Measurements from ENCODE around the gene S1PR2. TPM values are rescaled to one million over a fixed set of nuclear protein-coding genes. Genes with fewer than 3 reads are reported as not detected.
"Not testable (repeated sequence)": the region's sequence is repeated elsewhere in the genome, so short reads cannot be mapped to it uniquely, and the experiment has no call there.

S1PR2 gene
- total RNA-seq, 1 donor from 2014 or later = 3.4 TPM

DNA sequence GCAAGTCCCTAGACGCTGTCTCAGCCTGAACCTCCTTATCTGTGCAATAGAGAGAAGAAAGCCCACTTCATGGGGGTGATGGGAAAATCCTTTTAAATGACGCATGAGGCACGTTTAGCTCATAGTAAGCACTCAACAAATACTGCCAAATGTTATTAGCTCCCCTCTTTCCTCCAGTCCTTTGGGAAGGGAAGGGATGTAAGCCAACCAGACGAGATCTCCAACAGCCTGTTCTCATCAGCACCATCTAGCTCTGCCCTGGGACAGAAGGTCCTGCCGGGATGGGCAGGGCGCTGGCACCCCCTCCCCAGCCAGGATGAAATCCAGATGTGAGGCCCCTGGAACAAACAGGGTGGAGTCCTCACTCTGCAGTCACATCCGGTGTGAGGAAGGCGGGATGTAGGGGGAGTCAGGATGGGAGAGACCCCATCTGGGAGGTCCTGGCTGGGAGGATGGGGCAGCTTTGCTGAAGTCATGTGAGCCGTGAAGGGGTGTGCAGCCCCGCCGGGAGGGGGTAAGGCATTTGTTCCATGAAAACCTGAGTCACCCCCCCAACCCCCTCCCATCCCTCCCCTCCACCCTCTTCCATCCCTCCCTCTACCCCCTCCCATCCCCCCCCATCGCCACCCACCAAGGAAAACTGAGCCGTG lies 4.6 kb downstream of the S1PR2 start:
- DNase-seq (ENCODE audit: extremely low read depth, low read depth, low spot score) = no peak

DNA sequence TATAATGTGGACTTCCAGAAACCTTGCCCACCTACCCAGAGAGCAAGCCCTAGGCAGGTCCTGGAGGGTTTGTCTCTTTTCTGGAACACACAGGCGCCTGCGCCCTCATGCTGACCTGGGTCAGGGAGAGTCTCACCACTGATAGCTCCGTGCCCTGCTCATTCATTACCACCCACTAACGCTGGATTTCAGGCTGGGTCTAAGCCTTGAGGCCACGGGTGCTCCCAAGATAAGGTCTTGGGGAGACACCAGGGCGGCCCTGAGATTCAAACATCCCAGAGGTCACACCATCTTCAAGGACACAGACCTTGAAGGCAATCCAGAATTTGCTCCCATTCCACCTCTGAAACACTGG lies 5.1 kb downstream of the S1PR2 start:
- DNase-seq (ENCODE audit: extremely low read depth, low read depth, low spot score) = no peak

DNA sequence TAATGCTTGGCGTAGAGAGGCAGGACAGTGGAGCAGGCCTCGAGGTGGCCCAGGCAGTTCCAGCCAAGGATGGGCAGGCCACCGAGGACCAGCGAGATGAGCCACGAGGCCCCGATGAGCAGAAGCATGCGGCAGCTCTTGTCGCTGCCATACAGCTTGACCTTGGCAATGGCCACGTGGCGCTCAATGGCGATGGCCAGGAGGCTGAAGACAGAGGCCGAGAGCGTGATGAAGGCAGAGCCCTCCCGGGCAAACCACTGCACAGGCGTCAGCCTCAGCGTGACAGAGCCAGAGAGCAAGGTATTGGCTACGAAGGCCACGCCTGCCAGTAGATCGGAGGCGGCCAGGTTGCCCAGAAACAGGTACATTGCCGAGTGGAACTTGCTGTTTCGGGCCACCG lies 6.8 kb downstream of the S1PR2 start:
- DNase-seq (ENCODE audit: extremely low read depth, low read depth, low spot score) = no peak

DNA sequence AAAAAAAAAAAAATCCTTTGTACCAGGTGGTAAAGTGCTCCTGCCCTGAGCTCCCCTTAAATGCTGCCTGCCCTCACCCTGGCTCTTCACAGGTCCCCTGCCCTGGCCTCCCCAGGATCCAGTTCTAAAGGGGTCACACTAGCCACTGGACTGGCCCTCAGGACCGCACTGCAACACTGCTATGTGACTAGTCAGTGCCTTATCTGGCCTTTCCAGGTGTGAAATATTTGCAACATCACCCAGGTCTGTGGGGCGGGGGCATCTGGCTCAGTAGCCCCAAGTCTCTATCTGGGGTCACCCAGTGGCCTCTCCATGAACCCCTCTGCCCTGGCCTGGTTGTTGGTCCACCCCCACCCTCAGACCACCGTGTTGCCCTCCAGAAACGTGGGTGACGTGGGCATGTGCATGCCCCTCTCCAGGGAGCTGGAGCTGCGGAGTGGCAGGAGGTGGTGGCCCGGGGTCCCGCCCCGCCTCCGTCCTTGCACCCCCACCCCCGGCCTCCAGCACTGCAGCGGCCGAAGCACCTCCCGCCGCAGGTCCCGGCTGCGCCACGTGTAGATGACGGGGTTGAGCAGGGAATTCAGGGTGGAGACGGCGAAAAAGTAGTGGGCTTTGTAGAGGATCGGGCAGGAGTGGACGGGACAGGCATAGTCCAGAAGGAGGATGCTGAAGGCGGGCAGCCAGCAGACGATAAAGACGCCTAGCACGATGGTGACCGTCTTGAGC lies 7.5 kb downstream of the S1PR2 start:
- DNase-seq (ENCODE audit: extremely low read depth, low read depth, low spot score) = no peak

DNA sequence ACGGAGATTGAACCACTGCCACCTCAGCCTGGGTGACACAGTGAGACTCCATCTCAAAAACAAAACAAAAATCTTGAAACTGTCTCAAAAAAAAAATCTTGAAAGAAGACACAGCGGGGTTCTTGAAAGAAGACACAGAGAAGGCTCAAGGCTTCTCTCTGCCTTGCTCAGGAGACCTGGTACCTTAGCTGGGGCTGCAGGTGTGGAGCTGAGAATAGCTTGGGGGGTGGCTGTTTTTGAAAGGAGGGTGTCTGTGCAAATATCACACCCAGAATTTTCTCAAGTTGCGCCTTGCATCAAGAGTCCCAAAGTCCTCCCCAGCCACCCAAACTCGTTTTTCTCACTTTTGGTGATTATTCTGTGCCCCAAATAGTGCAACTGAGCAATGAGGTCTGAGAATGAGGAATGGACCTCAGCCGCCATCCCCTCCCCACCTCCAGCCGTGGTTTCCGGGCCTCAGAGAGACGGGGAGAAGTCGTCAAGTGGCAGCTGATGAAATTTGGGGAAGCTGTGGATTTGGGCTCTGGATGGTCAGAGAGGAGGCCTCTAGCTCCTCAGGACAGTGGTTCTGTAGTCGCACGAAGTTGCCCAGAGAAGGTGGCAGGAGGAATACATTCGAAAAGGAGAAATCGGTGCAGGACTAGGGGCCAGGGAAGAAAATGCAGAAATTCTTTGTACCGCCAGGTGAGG lies 8.8 kb downstream of the S1PR2 start:
- DNase-seq (ENCODE audit: extremely low read depth, low read depth, low spot score) = no peak

DNA sequence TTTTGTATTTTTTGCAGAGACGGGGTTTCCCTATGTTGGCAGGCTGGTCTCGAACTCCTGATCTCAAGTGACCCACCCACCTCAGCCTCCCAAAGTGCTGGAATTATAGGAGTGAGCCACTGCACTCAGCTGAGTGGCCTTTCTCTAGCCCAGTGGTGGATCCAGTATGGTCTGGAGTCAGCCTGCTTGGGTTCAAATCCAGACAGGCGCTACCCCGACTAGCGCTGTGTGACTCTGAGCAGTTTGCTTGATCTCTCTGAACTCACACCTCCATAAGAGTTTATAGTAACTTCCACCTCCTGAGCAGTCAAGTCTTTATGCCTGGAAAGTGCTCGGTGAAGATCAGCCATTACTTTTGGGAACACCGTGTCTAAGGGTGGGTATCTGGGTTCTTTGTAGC lies 10.4 kb downstream of the S1PR2 start:
- no peak for DNase-seq (ENCODE audit: extremely low read depth, low read depth, low spot score)

DNA sequence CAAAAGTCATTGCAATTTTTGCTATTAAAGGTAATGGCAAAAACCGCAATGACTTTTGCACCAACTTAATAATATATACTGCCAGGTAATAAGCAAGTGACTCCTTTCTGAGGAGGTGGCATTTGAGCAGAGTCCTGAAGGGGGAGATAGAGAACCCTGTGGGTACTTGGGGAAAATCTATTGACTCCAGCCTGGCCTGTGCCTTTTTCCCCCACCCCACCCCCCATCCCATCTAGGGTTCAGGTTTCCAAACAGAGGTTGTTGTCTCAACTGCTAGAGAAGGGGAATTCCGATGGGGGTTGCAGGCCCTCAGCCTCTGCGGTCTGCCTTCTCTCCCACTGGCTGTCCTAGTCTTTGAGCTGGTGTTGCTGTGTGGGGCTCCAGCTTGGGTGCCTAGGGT lies 11.5 kb downstream of the S1PR2 start:
- no peak for DNase-seq (ENCODE audit: extremely low read depth, low read depth, low spot score)

DNA sequence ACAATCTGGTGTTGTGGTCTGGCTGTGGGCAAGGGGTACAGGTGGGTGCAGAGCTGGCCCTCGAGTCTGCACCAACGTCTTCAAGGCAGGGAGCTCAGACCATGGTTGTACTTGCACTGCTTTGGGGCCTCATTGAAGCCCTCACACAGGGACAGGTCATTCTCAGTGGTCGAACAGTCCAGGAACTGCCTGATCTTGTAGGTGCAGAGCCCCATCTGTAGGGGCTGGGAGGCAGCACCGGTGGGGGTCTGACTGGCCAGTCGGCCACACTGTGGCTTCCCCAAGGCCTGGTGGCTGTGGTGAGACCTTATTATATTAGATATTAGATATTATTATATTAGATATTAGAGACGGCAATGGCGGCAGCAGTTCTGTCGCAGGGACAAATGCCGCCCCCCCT lies 14.0 kb downstream of the S1PR2 start:
- DNase-seq (ENCODE audit: extremely low read depth, low read depth, low spot score) = no peak

GRCh38 chr19:10214784-10215183 lies 16.3 kb downstream of the S1PR2 start:
- DNase-seq (ENCODE audit: extremely low read depth, low read depth, low spot score) = no peak

GRCh38 chr19:10211691-10212090 lies 19.4 kb downstream of the S1PR2 start:
- DNase-seq (ENCODE audit: extremely low read depth, low read depth, low spot score) = no peak

DNA sequence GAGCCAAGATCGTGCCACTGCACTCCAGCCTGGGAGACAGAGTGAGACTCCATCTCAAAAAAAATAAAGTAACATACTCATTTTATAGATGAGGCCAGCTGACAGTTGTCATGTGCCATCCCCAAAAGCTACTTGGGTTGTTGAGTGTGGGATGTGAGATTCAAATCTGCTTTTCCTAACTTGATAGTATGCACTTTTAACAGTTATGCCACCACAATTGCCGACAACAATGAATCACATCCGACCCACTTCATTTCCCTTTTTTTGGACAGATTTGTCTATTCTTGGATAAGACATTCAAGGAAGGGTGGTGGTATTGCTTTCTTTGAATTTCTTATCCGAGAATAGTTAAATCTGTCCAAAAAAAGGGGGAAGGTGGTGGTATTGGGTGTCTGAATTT lies 20.1 kb downstream of the S1PR2 start:
- no peak for DNase-seq (ENCODE audit: extremely low read depth, low read depth, low spot score)

DNA sequence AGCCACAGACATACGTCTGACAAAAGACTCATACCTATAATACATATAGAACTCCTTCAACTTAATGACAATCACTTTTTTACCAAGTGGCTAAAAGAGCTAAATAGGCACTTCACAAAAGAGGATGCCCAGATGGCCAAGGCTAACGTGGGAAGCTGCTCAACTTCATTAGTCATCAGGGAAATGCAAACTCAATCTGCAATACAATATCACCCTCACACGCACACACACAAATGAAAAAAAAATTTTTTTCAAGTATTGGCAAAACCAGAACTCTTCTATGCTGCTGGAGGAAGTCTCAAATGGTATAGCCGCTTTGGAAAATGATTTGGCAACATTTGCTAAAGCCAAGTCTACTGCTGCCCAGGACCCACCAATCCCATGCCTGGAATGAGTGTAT lies 21.8 kb downstream of the S1PR2 start:
- DNase-seq (ENCODE audit: extremely low read depth, low read depth, low spot score) = no peak

GRCh38 chr19:10207026-10207425 lies 24.1 kb downstream of the S1PR2 start:
- no peak for DNase-seq (ENCODE audit: extremely low read depth, low read depth, low spot score)

GRCh38 chr19:10206226-10206885 lies 24.8 kb downstream of the S1PR2 start:
- no peak for DNase-seq (ENCODE audit: extremely low read depth, low read depth, low spot score)

- no peak for DNase-seq (ENCODE audit: extremely low read depth, low read depth, low spot score)
These were observed 25.5 kb downstream of the S1PR2 start for GRCh38 chr19:10205636-10206035.

GRCh38 chr19:10203686-10204085 lies 27.4 kb downstream of the S1PR2 start:
- no peak for DNase-seq (ENCODE audit: extremely low read depth, low read depth, low spot score)

- no peak for DNase-seq (ENCODE audit: extremely low read depth, low read depth, low spot score)
These were observed 30.0 kb downstream of the S1PR2 start for GRCh38 chr19:10201176-10201575.

GRCh38 chr19:10200101-10200500 lies 31.0 kb downstream of the S1PR2 start:
- DNase-seq (ENCODE audit: extremely low read depth, low read depth, low spot score) = not testable (repeated sequence)

DNA sequence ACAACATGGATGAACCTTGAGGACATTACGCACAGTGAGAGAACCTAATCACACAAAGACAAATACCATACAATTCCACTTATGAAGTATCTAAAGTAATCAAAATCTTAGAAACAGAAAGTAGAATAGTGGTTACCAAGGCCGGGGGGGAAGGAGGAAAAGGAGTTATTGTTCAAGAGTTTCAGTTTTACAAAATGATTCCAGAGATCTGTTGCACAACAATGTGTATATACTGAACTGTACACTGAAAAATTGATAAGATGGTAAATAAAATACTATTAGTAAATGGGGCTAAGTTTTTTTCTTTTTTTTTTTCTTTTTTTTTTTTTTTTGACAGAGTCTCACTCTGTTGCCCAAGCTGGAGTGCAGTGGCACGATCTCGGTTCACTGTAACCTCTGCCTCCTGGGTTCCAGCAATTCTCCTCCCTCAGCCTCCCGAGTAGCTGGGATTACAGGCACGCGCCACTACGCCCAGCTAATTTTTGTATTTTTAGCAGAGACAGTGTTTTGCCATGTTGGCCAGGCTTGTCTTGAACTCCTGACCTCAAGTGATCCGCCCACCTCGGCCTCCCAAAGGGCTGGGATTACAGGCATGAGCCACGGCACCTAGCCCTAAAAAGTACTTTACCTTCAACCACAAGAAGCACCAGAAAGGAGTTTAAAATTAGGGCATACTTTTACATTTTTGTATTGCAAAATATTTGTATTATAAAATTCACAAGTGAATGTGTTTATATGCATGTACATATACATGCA lies 32.1 kb downstream of the S1PR2 start:
- not testable (repeated sequence) for DNase-seq (ENCODE audit: extremely low read depth, low read depth, low spot score)

GRCh38 chr19:10195199-10195519 lies 36.0 kb downstream of the S1PR2 start:
- no peak for DNase-seq (ENCODE audit: extremely low read depth, low read depth, low spot score)
